IPS DF 4.7 (cell line): ENCODE measurements around the gene KCNAB1.
"Not testable (repeated sequence)": the region's sequence is repeated elsewhere in the genome, so short reads cannot be mapped to it uniquely, and the experiment has no call there.

ENCODE experiments used
- DNase-seq: peaks from one replicate; pipeline ENCODE4 v3.0.0-alpha.2; 2013; ENCODE audit warnings: low spot score; ENCODE audit errors: extremely low read depth

The KCNAB1 gene

GRCh38 chr3:156217674-156218352, 97.4 kb downstream of the KCNAB1 start:
- DNase-seq, result no peak

GRCh38 chr3:156218353-156218744, 98.0 kb downstream of the KCNAB1 start:
- DNase-seq, result no peak

GRCh38 chr3:156222381-156222780, 102.0 kb downstream of the KCNAB1 start:
- DNase-seq, result not testable (repeated sequence)

- DNase-seq, result not testable (repeated sequence)
These were observed 103.7 kb downstream of the KCNAB1 start for GRCh38 chr3:156224046-156224445.

- DNase-seq, result no peak
These were observed 106.5 kb downstream of the KCNAB1 start for GRCh38 chr3:156226676-156227420.

GRCh38 chr3:156227704-156228103, 107.3 kb downstream of the KCNAB1 start:
- no peak for DNase-seq

- DNase-seq, result no peak
These were observed 110.0 kb downstream of the KCNAB1 start for GRCh38 chr3:156230278-156230900.

GRCh38 chr3:156231221-156231620, 110.8 kb downstream of the KCNAB1 start:
- not testable (repeated sequence) for DNase-seq

- no peak for DNase-seq
These were observed 113.5 kb downstream of the KCNAB1 start for GRCh38 chr3:156233876-156234275.

- no peak for DNase-seq
These were observed 116.3 kb downstream of the KCNAB1 start for GRCh38 chr3:156236556-156237260.

- DNase-seq, result no peak
These were observed 120.3 kb downstream of the KCNAB1 start for GRCh38 chr3:156240642-156241041.

- DNase-seq, result no peak
These were observed 126.8 kb downstream of the KCNAB1 start for GRCh38 chr3:156246961-156247725.

- DNase-seq, result no peak
These were observed 130.2 kb downstream of the KCNAB1 start for GRCh38 chr3:156250550-156250949.

- DNase-seq, result no peak
These were observed 131.0 kb downstream of the KCNAB1 start for GRCh38 chr3:156251424-156251823.

GRCh38 chr3:156252656-156253055, 132.3 kb downstream of the KCNAB1 start:
- no peak for DNase-seq

- DNase-seq, result no peak
These were observed 132.8 kb downstream of the KCNAB1 start for GRCh38 chr3:156253150-156253549.

GRCh38 chr3:156256256-156256655, 135.9 kb downstream of the KCNAB1 start:
- DNase-seq, result no peak

GRCh38 chr3:156256945-156257344, 136.6 kb downstream of the KCNAB1 start:
- DNase-seq, result no peak

GRCh38 chr3:156258301-156258700, 137.9 kb downstream of the KCNAB1 start:
- no peak for DNase-seq

GRCh38 chr3:156259896-156260295, 139.5 kb downstream of the KCNAB1 start:
- DNase-seq, result no peak

- no peak for DNase-seq
These were observed 140.0 kb downstream of the KCNAB1 start for GRCh38 chr3:156260331-156260730.
